ENCODE measurements around the gene AMHR2.
"Not testable (repeated sequence)": the region's sequence is repeated elsewhere in the genome, so short reads cannot be mapped to it uniquely, and the experiment has no call there.

AMHR2 gene

GRCh38 chr12:53399896-53400295 is 23.8 kb upstream of the AMHR2 start:
- Mint-ChIP-seq H3K27ac (no peak overlapping the region), H3K9me3 (no peaks in the 10 kb centered on the region), H3K4me1 (peaks cover 4% of the 10 kb centered on the region), H3K4me3 (no peak overlapping the region), H3K36me3 (peaks cover 14% of the 10 kb centered on the region), H3K27me3 (no peaks in the 10 kb centered on the region)
- no peak for ATAC-seq

DNA sequence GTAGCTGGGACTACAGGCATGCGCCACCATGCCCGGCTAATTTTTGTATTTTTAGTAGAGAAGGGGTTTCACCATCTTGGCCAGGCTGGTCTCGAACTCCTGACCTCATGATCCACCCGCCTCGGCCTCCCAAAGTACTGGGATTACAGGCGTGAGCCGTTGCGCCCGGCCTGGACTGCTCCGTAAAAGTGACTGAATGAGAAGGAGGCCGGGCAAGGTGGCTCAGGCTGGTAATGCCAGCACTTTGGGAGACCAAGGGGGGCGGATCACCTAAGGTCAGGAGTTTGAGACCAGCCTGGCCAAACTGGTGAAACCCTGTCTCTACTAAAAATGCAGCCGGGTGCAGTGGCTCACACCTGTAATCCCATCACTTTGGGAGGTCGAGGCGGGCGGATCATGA is 21.3 kb upstream of the AMHR2 start:
- not testable (repeated sequence) for ATAC-seq, H3K27ac Mint-ChIP-seq, H3K4me3 Mint-ChIP-seq, H3K9me3 Mint-ChIP-seq, H3K4me1 Mint-ChIP-seq, H3K27me3 Mint-ChIP-seq
- peaks cover 20% of the 10 kb centered on the region for H3K36me3 Mint-ChIP-seq

- Mint-ChIP-seq H3K9me3 (no peaks in the 10 kb centered on the region), H3K4me1 (no peaks in the 10 kb centered on the region), H3K36me3 (peaks cover 20% of the 10 kb centered on the region), H3K27me3 (no peaks in the 10 kb centered on the region), H3K4me3 (no peak overlapping the region), H3K27ac (no peak overlapping the region)
- ATAC-seq, result no peak
Observed at GRCh38 chr12:53402871-53403270, 20.8 kb upstream of the AMHR2 start.

- Mint-ChIP-seq H3K4me3 (no peak overlapping the region), H3K36me3 (peaks cover 49% of the 10 kb centered on the region), H3K4me1 (peaks cover 20% of the 10 kb centered on the region), H3K27ac (no peak overlapping the region), H3K27me3 (no peaks in the 10 kb centered on the region), H3K9me3 (no peaks in the 10 kb centered on the region)
- no peak for ATAC-seq
Observed at GRCh38 chr12:53410951-53411350, 12.7 kb upstream of the AMHR2 start.

DNA sequence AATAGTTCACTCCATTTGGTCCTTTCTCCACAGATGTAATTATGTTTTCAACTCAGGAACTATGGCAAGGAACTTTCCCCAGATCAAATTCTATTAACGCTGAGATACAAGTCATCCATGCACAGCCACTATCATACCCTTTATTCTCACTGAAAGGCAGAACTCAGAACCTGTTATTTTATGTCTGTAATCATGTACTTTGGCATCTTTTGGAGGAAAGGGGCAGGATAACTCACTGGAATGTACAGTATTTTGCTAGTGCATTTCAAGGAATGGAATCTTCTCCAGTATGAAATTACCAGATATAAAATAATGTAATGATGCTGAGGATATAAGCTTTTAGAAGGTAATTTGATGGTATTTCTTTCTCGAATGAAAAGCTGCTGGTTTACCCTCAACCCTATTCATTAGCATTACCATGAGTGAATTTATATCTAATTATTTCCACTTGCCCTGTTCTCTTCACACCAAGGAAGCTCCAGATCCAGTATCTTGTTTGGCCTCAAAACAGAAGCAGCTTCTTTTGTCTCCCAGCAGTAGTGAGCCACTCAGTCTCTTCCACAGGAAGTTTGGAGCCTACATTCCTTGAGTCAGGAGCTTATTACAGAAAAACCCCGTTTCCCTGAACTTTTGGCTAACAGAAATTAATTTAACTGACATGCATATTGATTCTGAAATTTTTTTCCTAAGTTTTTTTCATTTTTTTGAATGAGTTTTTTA is 10.0 kb upstream of the AMHR2 start:
- peaks cover 43% of the 10 kb centered on the region for H3K4me1 Mint-ChIP-seq
- H3K4me3 Mint-ChIP-seq, result no peak overlapping the region
- no peaks in the 10 kb centered on the region for H3K27me3 Mint-ChIP-seq
- H3K9me3 Mint-ChIP-seq, result no peaks in the 10 kb centered on the region
- no peak overlapping the region for H3K27ac Mint-ChIP-seq
- no peak for ATAC-seq
- peaks cover 47% of the 10 kb centered on the region for H3K36me3 Mint-ChIP-seq

GRCh38 chr12:53414756-53415417 is 8.8 kb upstream of the AMHR2 start:
- H3K36me3 Mint-ChIP-seq, result peaks cover 36% of the 10 kb centered on the region
- no peak for ATAC-seq
- H3K27me3 Mint-ChIP-seq, result no peaks in the 10 kb centered on the region
- peaks cover 56% of the 10 kb centered on the region for H3K4me1 Mint-ChIP-seq
- H3K4me3 Mint-ChIP-seq, result no peak overlapping the region
- H3K27ac Mint-ChIP-seq, result no peak overlapping the region
- no peaks in the 10 kb centered on the region for H3K9me3 Mint-ChIP-seq

- H3K27ac Mint-ChIP-seq, result peak overlapping the region; percentile 58
- not testable (repeated sequence) for ATAC-seq, H3K9me3 Mint-ChIP-seq, H3K4me3 Mint-ChIP-seq, H3K27me3 Mint-ChIP-seq
- H3K4me1 Mint-ChIP-seq, result peaks cover 59% of the 10 kb centered on the region
- peaks cover 27% of the 10 kb centered on the region for H3K36me3 Mint-ChIP-seq
Observed at GRCh38 chr12:53415752-53416389, 7.8 kb upstream of the AMHR2 start.

- peaks cover 13% of the 10 kb centered on the region for H3K36me3 Mint-ChIP-seq
- H3K4me1 Mint-ChIP-seq, result peaks cover 61% of the 10 kb centered on the region
- H3K27me3 Mint-ChIP-seq, H3K9me3 Mint-ChIP-seq: not testable (repeated sequence)
- H3K27ac Mint-ChIP-seq, result peak overlapping the region; percentile 84
- ATAC-seq, result peak; percentile 60
- H3K4me3 Mint-ChIP-seq, result peak overlapping the region; percentile 57
Observed at GRCh38 chr12:53417291-53417816, 6.3 kb upstream of the AMHR2 start.

DNA sequence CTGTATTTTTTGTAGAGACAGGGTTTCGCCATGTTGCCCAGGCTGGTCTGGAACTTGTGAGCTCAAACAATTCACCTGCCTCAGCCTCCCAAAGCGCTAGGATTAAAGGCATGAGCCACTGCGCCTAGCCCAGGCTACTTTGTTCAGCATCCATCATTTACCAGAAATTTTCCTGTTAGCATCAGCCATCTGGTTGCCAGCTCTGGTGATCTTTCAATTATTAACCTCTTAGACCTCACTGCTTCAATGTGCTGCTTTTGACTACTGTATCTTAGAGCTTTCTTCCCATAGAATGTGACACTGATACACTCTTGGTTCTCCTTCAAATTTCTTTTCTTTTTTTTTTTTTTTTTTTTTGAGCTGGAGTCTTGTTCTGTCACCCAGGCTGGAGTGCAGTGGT is 5.4 kb upstream of the AMHR2 start:
- Mint-ChIP-seq H3K4me3 (no peak overlapping the region), H3K27me3 (no peaks in the 10 kb centered on the region), H3K27ac (peak overlapping the region; percentile 84), H3K4me1 (peaks cover 54% of the 10 kb centered on the region), H3K36me3 (peaks cover 8% of the 10 kb centered on the region), H3K9me3 (no peaks in the 10 kb centered on the region)
- no peak for ATAC-seq

GRCh38 chr12:53419756-53420155 is 3.9 kb upstream of the AMHR2 start:
- Mint-ChIP-seq H3K4me3 (no peak overlapping the region), H3K27me3 (no peaks in the 10 kb centered on the region), H3K4me1 (peaks cover 54% of the 10 kb centered on the region), H3K9me3 (no peaks in the 10 kb centered on the region), H3K27ac (peak overlapping the region; percentile 2), H3K36me3 (peaks cover 8% of the 10 kb centered on the region)
- ATAC-seq, result no peak

GRCh38 chr12:53422247-53422646 is 1.4 kb upstream of the AMHR2 start:
- H3K9me3 Mint-ChIP-seq, H3K27me3 Mint-ChIP-seq, H3K4me3 Mint-ChIP-seq, ATAC-seq, H3K36me3 Mint-ChIP-seq, H3K27ac Mint-ChIP-seq: not testable (repeated sequence)
- peaks cover 39% of the 10 kb centered on the region for H3K4me1 Mint-ChIP-seq

GRCh38 chr12:53424626-53425514 is 1.2 kb downstream of the AMHR2 start:
- H3K9me3 Mint-ChIP-seq, result no peaks in the 10 kb centered on the region
- H3K36me3 Mint-ChIP-seq, result no peaks in the 10 kb centered on the region
- H3K4me1 Mint-ChIP-seq, result peaks cover 13% of the 10 kb centered on the region
- no peaks in the 10 kb centered on the region for H3K27me3 Mint-ChIP-seq
- no peak overlapping the region for H3K4me3 Mint-ChIP-seq
- no peak for ATAC-seq
- H3K27ac Mint-ChIP-seq, result no peak overlapping the region

DNA sequence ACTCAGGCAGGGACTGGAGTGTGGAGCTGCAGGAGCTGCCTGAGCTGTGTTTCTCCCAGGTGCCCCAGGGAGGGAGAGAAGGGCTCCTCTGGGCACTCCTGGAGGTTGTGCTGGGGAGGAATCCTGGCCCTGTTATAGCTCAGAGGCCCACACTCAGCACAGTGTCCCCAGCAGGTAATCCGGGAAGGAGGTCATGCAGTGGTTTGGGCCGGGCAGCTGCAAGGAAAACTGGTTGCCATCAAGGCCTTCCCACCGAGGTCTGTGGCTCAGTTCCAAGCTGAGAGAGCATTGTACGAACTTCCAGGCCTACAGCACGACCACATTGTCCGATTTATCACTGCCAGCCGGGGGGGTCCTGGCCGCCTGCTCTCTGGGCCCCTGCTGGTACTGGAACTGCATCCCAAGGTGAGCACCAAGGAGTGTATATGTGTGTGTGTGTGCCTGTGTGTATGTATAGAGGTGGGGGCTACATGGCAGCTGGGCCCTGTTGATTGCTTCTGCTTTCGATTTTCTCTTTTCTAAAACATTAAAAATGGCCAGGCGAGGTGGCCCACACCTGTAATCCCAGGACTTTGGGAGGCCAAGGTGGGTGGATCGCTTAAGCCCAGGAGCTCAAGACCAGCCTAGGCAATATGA is 2.0 kb downstream of the AMHR2 start:
- no peaks in the 10 kb centered on the region for H3K27me3 Mint-ChIP-seq
- ATAC-seq, result no peak
- no peak overlapping the region for H3K4me3 Mint-ChIP-seq
- H3K9me3 Mint-ChIP-seq, result no peaks in the 10 kb centered on the region
- H3K36me3 Mint-ChIP-seq, result no peaks in the 10 kb centered on the region
- no peak overlapping the region for H3K27ac Mint-ChIP-seq
- H3K4me1 Mint-ChIP-seq, result peaks cover 12% of the 10 kb centered on the region

- Mint-ChIP-seq H3K4me3 (no peak overlapping the region), H3K36me3 (no peaks in the 10 kb centered on the region), H3K27ac (no peak overlapping the region), H3K27me3 (no peaks in the 10 kb centered on the region), H3K4me1 (no peaks in the 10 kb centered on the region), H3K9me3 (no peaks in the 10 kb centered on the region)
- peak; percentile 44 for ATAC-seq
Observed at GRCh38 chr12:53427905-53428594, 4.4 kb downstream of the AMHR2 start.
